Smooth muscle cell of the umbilical artery (primary cell): Measurements from ENCODE around the gene SPCS3. TPM values are rescaled to one million over a fixed set of nuclear protein-coding genes. Genes with fewer than 3 reads are reported as not detected.

ENCODE experiments used
- total RNA-seq: library from RNA; depleted of rRNA; stranded (reverse); fragments of >200 nt; gene quantifications from 2 replicates; pipeline ENCODE4 v1.2.3, GENCODE V29; 2014

SPCS3 gene
- total RNA-seq, result 145 and 155 TPM in 2 replicates

DNA sequence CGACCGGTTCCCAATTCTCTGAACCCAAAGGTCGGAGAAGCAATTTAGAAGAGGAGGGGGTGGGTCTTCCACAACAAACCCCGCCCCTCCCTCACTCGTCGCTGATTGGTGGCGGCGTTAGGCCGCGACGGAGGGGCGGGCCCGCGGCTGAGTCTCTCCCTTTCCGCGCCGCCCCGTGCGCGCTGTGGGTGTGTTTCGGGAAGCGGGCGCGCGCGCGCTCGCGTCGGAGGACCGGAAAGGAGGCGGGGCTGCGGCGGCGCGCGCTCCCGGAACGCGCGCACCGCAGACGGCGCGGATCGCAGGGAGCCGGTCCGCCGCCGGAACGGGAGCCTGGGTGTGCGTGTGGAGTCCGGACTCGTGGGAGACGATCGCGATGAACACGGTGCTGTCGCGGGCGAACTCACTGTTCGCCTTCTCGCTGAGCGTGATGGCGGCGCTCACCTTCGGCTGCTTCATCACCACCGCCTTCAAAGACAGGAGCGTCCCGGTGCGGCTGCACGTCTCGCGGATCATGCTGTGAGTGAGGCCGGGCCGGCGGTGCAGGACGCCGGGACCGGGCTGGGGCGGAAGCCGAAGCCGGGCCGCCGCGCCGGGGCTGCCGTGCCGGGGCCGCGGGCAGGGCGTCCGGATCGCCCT, at the start of gene SPCS3:
TSS of gene SPCS3 (plus strand) at position 263 of the 636 bp plus-strand sequence. CDS start at position 374, 111 bp downstream.

Other genes with a start within 250 kb of the SPCS3 start
- under 0.01 and 0.23 TPM in 2 replicates for gene SPATA4, start 124.4 kb upstream of the SPCS3 start, total RNA-seq
- gene ASB5, start 50.7 kb upstream of the SPCS3 start, total RNA-seq, result not detected in 2 replicates